Naive B cell (primary cell): ENCODE measurements around the gene RHBDD1. TPM values are rescaled to one million over a fixed set of nuclear protein-coding genes. Genes with fewer than 3 reads are reported as not detected.
"Not testable (repeated sequence)": the region's sequence is repeated elsewhere in the genome, so short reads cannot be mapped to it uniquely, and the experiment has no call there.

Experiments used
- ATAC-seq, 2 donors: fragments of 150-1000 bp; cut with Tn5 transposase; 2 replicates each; pipeline ENCODE4 v1.10.0; 2021; ENCODE audit warnings: low read depth in 2 of 2, mild to moderate bottlenecking in 2 of 2, moderate library complexity in 2 of 2
- DNase-seq: peaks from one replicate; pipeline ENCODE4 v3.0.0; 2022
- H3K27ac Mint-ChIP-seq, 6 donors: one replicate each; pipeline ENCODE4 v1.8.0; 2020 to 2022; ENCODE audit warnings: mild to moderate bottlenecking in 6 of 6, mixed read lengths in 6 of 6, moderate library complexity in 5 of 6, inconsistent platforms in 2 of 6
- H3K27me3 Mint-ChIP-seq, 3 donors: one replicate each; pipeline ENCODE4 v1.8.0; 2021 to 2022; ENCODE audit warnings: mixed read lengths in 3 of 3, mild to moderate bottlenecking in 1 of 3
- H3K36me3 Mint-ChIP-seq, 2 donors: one replicate each; pipeline ENCODE4 v1.8.0; 2020 to 2022; ENCODE audit warnings: mixed read lengths in 2 of 2, inconsistent platforms in 1 of 2, mild to moderate bottlenecking in 1 of 2
- H3K4me1 Mint-ChIP-seq, 3 donors: one replicate each; pipeline ENCODE4 v1.8.0; 2020 to 2022; ENCODE audit warnings: mixed read lengths in 3 of 3, inconsistent platforms in 1 of 3, mild to moderate bottlenecking in 1 of 3, moderate library complexity in 1 of 3
- H3K4me3 Mint-ChIP-seq, 8 donors: one replicate each; pipeline ENCODE4 v1.8.0; 2020 to 2022; ENCODE audit warnings: mild to moderate bottlenecking in 8 of 8, mixed read lengths in 8 of 8, moderate library complexity in 8 of 8, inconsistent platforms in 2 of 8
- H3K9me3 Mint-ChIP-seq, 7 donors: one replicate each; pipeline ENCODE4 v1.8.0; 2020 to 2022; ENCODE audit warnings: mixed read lengths in 7 of 7, mild to moderate bottlenecking in 5 of 7, inconsistent platforms in 2 of 7, moderate library complexity in 1 of 7
- polyA plus RNA-seq, 6 donors: library from polyadenylated mRNA; unstranded; fragments of 300-500 nt; fragmentation: Illumina TruSeq; gene quantifications; one replicate each; pipeline ENCODE4 v1.2.3, GENCODE V29; 2021; ENCODE audit warnings: low read depth in 6 of 6

RHBDD1 gene
- polyA plus RNA-seq, 6 donors from 2014 or later = 30.6 to 63.5 (median 49.6) TPM

GRCh38 chr2:226839161-226839560, 3.3 kb downstream of the RHBDD1 start:
- peak overlapping the region in 1 of 8 donors; percentile 34 for H3K4me3 Mint-ChIP-seq
- no peak for DNase-seq
- ATAC-seq = no peak
- H3K27me3 Mint-ChIP-seq = no peaks in the 10 kb centered on the region
- H3K9me3 Mint-ChIP-seq = peaks cover 0 to 8% (median 0%) of the 10 kb centered on the region in 7 donors
- H3K4me1 Mint-ChIP-seq = peaks cover 58 to 86% (median 62%) of the 10 kb centered on the region in 3 donors
- peak overlapping the region; percentile 87 to 100 (median 90) for H3K27ac Mint-ChIP-seq
- H3K36me3 Mint-ChIP-seq = no peaks in the 10 kb centered on the region

- H3K9me3 Mint-ChIP-seq = peaks cover 0 to 8% (median 0%) of the 10 kb centered on the region in 7 donors
- ATAC-seq = no peak
- no peak for DNase-seq
- no peaks in the 10 kb centered on the region for H3K27me3 Mint-ChIP-seq
- H3K4me1 Mint-ChIP-seq = peaks cover 62 to 82% (median 66%) of the 10 kb centered on the region in 3 donors
- no peaks in the 10 kb centered on the region for H3K36me3 Mint-ChIP-seq
- no peak overlapping the region for H3K4me3 Mint-ChIP-seq
- peak overlapping the region; percentile 72 to 99 (median 90) for H3K27ac Mint-ChIP-seq
These were observed 4.1 kb downstream of the RHBDD1 start for GRCh38 chr2:226839951-226840350.

- Mint-ChIP-seq H3K4me1 (peaks cover 55 to 79% (median 61%) of the 10 kb centered on the region in 3 donors), H3K27ac (peak overlapping the region; percentile 92 to 96 (median 93)), H3K4me3 (peak overlapping the region; percentile 31 to 82 (median 78))
- peak; percentile 49 for DNase-seq
- not testable (repeated sequence) for H3K36me3 Mint-ChIP-seq, H3K9me3 Mint-ChIP-seq, H3K27me3 Mint-ChIP-seq
- ATAC-seq = peak in 1 of 2 donors; percentile 30
These were observed 7.1 kb downstream of the RHBDD1 start for GRCh38 chr2:226843001-226843400.

- Mint-ChIP-seq H3K9me3 (peaks cover 0 to 8% (median 0%) of the 10 kb centered on the region in 7 donors), H3K36me3 (peaks cover 0 to 2% of the 10 kb centered on the region in 2 donors), H3K27me3 (no peaks in the 10 kb centered on the region), H3K27ac (peak overlapping the region in 2 of 6 donors; percentile 11 to 20), H3K4me3 (no peak overlapping the region), H3K4me1 (peaks cover 52 to 61% (median 58%) of the 10 kb centered on the region in 3 donors)
- ATAC-seq = no peak
- no peak for DNase-seq
These were observed 9.7 kb downstream of the RHBDD1 start for GRCh38 chr2:226845386-226846116.

GRCh38 chr2:226847090-226847489, 11.2 kb downstream of the RHBDD1 start:
- H3K4me1 Mint-ChIP-seq = peaks cover 53 to 62% (median 55%) of the 10 kb centered on the region in 3 donors
- no peaks in the 10 kb centered on the region for H3K27me3 Mint-ChIP-seq
- peak overlapping the region in 4 of 6 donors; percentile 47 to 80 (median 70) for H3K27ac Mint-ChIP-seq
- H3K36me3 Mint-ChIP-seq = peaks cover 0 to 17% of the 10 kb centered on the region in 2 donors
- ATAC-seq (peak; percentile 69 to 70), DNase-seq (no peak)
- peak overlapping the region in 1 of 8 donors; percentile 23 for H3K4me3 Mint-ChIP-seq
- peaks cover 0 to 8% (median 0%) of the 10 kb centered on the region in 7 donors for H3K9me3 Mint-ChIP-seq

- Mint-ChIP-seq H3K27ac (peak overlapping the region in 4 of 6 donors; percentile 47 to 80 (median 70)), H3K4me3 (peak overlapping the region in 1 of 8 donors; percentile 35), H3K9me3 (peaks cover 0 to 8% (median 0%) of the 10 kb centered on the region in 7 donors), H3K36me3 (peaks cover 0 to 17% of the 10 kb centered on the region in 2 donors), H3K27me3 (no peaks in the 10 kb centered on the region), H3K4me1 (peaks cover 49 to 57% (median 51%) of the 10 kb centered on the region in 3 donors)
- DNase-seq (no peak), ATAC-seq (peak; percentile 23 to 27)
These were observed 11.7 kb downstream of the RHBDD1 start for GRCh38 chr2:226847511-226847910.

GRCh38 chr2:226849349-226849748, 13.5 kb downstream of the RHBDD1 start:
- peaks cover 32 to 39% (median 33%) of the 10 kb centered on the region in 3 donors for H3K4me1 Mint-ChIP-seq
- H3K9me3 Mint-ChIP-seq = no peaks in the 10 kb centered on the region

GRCh38 chr2:226850024-226850423, 14.2 kb downstream of the RHBDD1 start:
- Mint-ChIP-seq H3K27ac (no peak overlapping the region), H3K9me3 (no peaks in the 10 kb centered on the region), H3K36me3 (peaks cover 0 to 17% of the 10 kb centered on the region in 2 donors), H3K27me3 (no peaks in the 10 kb centered on the region), H3K4me1 (peaks cover 30 to 36% (median 34%) of the 10 kb centered on the region in 3 donors), H3K4me3 (no peak overlapping the region)
- ATAC-seq (no peak), DNase-seq (no peak)

More at GRCh38 chr2:226849349-226849748, 13.5 kb downstream of the RHBDD1 start:
- no peak for DNase-seq
- Mint-ChIP-seq H3K27ac (peak overlapping the region in 2 of 6 donors; percentile 56 to 79), H3K4me3 (no peak overlapping the region), H3K27me3 (no peaks in the 10 kb centered on the region), H3K36me3 (peaks cover 0 to 17% of the 10 kb centered on the region in 2 donors)
- ATAC-seq = no peak

GRCh38 chr2:226855787-226856186, 19.9 kb downstream of the RHBDD1 start:
- H3K9me3 Mint-ChIP-seq = no peaks in the 10 kb centered on the region
- peaks cover 0 to 13% of the 10 kb centered on the region in 2 donors for H3K36me3 Mint-ChIP-seq
- no peak for ATAC-seq
- H3K4me1 Mint-ChIP-seq = peaks cover 22 to 37% (median 34%) of the 10 kb centered on the region in 3 donors
- no peak overlapping the region for H3K27ac Mint-ChIP-seq
- DNase-seq = no peak
- no peak overlapping the region for H3K4me3 Mint-ChIP-seq
- no peaks in the 10 kb centered on the region for H3K27me3 Mint-ChIP-seq

GRCh38 chr2:226860087-226860486, 24.2 kb downstream of the RHBDD1 start:
- DNase-seq (no peak), ATAC-seq (no peak)
- Mint-ChIP-seq H3K4me3 (no peak overlapping the region), H3K36me3 (peaks cover 2 to 7% of the 10 kb centered on the region in 2 donors), H3K4me1 (peaks cover 31 to 58% (median 36%) of the 10 kb centered on the region in 3 donors), H3K9me3 (no peaks in the 10 kb centered on the region), H3K27ac (peak overlapping the region in 3 of 6 donors; percentile 3 to 19 (median 8)), H3K27me3 (no peaks in the 10 kb centered on the region)

- Mint-ChIP-seq H3K4me1 (peaks cover 27 to 52% (median 42%) of the 10 kb centered on the region in 3 donors), H3K36me3 (peaks cover 9 to 13% of the 10 kb centered on the region in 2 donors), H3K27me3 (no peaks in the 10 kb centered on the region), H3K4me3 (no peak overlapping the region), H3K27ac (peak overlapping the region in 3 of 6 donors; percentile 32 to 57 (median 39)), H3K9me3 (no peaks in the 10 kb centered on the region)
- DNase-seq (no peak), ATAC-seq (peak in 1 of 2 donors; percentile 25)
These were observed 26.8 kb downstream of the RHBDD1 start for GRCh38 chr2:226862623-226863022.

GRCh38 chr2:226865273-226865672, 29.4 kb downstream of the RHBDD1 start:
- H3K9me3 Mint-ChIP-seq = no peaks in the 10 kb centered on the region
- H3K36me3 Mint-ChIP-seq = peaks cover 25% of the 10 kb centered on the region in 2 donors
- H3K27me3 Mint-ChIP-seq = no peaks in the 10 kb centered on the region
- no peak overlapping the region for H3K4me3 Mint-ChIP-seq
- ATAC-seq (no peak), DNase-seq (no peak)
- peaks cover 16 to 47% (median 31%) of the 10 kb centered on the region in 3 donors for H3K4me1 Mint-ChIP-seq
- no peak overlapping the region for H3K27ac Mint-ChIP-seq

- Mint-ChIP-seq H3K27ac (no peak overlapping the region), H3K36me3 (peaks cover 25 to 27% of the 10 kb centered on the region in 2 donors), H3K27me3 (no peaks in the 10 kb centered on the region), H3K4me1 (peaks cover 20 to 43% (median 31%) of the 10 kb centered on the region in 3 donors), H3K4me3 (no peak overlapping the region), H3K9me3 (no peaks in the 10 kb centered on the region)
- DNase-seq = no peak
- ATAC-seq = no peak
These were observed 29.9 kb downstream of the RHBDD1 start for GRCh38 chr2:226865710-226866109.
